ENCODE measurements around the gene GYG2.

- TF ChIP-seq CTCF (conservative IDR thresholded peaks at IDR 0.05; ENCODE audit: low read depth in 2 of 2) (no peak), POLR2AphosphoS5 (IDR thresholded peaks at IDR 0.05; ENCODE audit: low read depth) (no peak), ZNF462 (CRISPR knock-in tag; IDR thresholded peaks at IDR 0.05) (no peak), EZH2 (IDR thresholded peaks at IDR 0.05; ENCODE audit: low read depth, unreplicated experiment) (no peak)
Measured at GRCh38 chrX:2863646-2864045, 34.9 kb downstream of the GYG2 start.
